KMS-11 (cell line): Measurements from ENCODE around the gene SLC27A4.
"Not testable (repeated sequence)": the region's sequence is repeated elsewhere in the genome, so short reads cannot be mapped to it uniquely, and the experiment has no call there.

ENCODE experiments used
- H2AFZ ChIP-seq: fragments of 200-600 bp; sonication (generic); 2 replicates; pipeline ENCODE4 v1.6.1; 2016; ENCODE audit warnings: antibody characterized with exemption, mixed run types, low read depth
- H3K27ac ChIP-seq: fragments of 200-600 bp; sonication (generic); 2 replicates; pipeline ENCODE4 v1.6.1; 2016; ENCODE audit warnings: mild to moderate bottlenecking, mixed run types
- H3K27me3 ChIP-seq: fragments of 200-600 bp; sonication (generic); 2 replicates; pipeline ENCODE4 v1.6.1; 2017; ENCODE audit warnings: mild to moderate bottlenecking, low read depth, mixed run types, moderate library complexity; ENCODE audit not compliant: insufficient read depth
- H3K36me3 ChIP-seq: fragments of 200-600 bp; sonication (generic); 2 replicates; pipeline ENCODE4 v1.6.1; 2017; ENCODE audit warnings: mild to moderate bottlenecking, mixed run types; ENCODE audit not compliant: insufficient read depth
- H3K4me1 ChIP-seq: fragments of 200-600 bp; sonication (generic); 2 replicates; pipeline ENCODE4 v1.6.1; 2016; ENCODE audit warnings: mild to moderate bottlenecking, low read depth, mixed run types; ENCODE audit not compliant: poor library complexity, severe bottlenecking
- H3K4me2 ChIP-seq: fragments of 200-600 bp; sonication (generic); 2 replicates; pipeline ENCODE4 v1.7.0; 2016; ENCODE audit warnings: mild to moderate bottlenecking, mixed run types
- H3K4me3 ChIP-seq: fragments of 200-600 bp; sonication (generic); IDR thresholded peaks from 2 replicates; pipeline ENCODE4 v1.6.1; 2017; ENCODE audit warnings: low read depth, low read length, mixed read lengths; ENCODE audit not compliant: insufficient read depth
- H3K79me2 ChIP-seq: fragments of 200-600 bp; sonication (generic); 2 replicates; pipeline ENCODE4 v1.6.1; 2016; ENCODE audit warnings: low read depth, mixed run types; ENCODE audit not compliant: insufficient read depth
- H3K9ac ChIP-seq: fragments of 200-600 bp; sonication (generic); 2 replicates; pipeline ENCODE4 v1.6.1; 2016; ENCODE audit warnings: mild to moderate bottlenecking, mixed run types
- H4K20me1 ChIP-seq: fragments of 200-600 bp; sonication (generic); 2 replicates; pipeline ENCODE4 v1.6.1; 2016; ENCODE audit warnings: mild to moderate bottlenecking, mixed run types; ENCODE audit not compliant: insufficient read depth
- CTCF ChIP-seq: fragments of 200-600 bp; sonication (generic); conservative IDR thresholded peaks from 2 replicates; pipeline ENCODE4 v1.6.1; 2017; ENCODE audit warnings: low read depth, mild to moderate bottlenecking, antibody characterized with exemption, low read length, moderate library complexity, mixed read lengths

SLC27A4 gene

GRCh38 chr9:128333451-128333869 lies 6.9 kb upstream of the SLC27A4 start:
- Histone ChIP-seq H3K27ac (no peak overlapping the region), H3K79me2 (no peaks in the 10 kb centered on the region), H3K4me1 (no peaks in the 10 kb centered on the region), H3K4me2 (no peak overlapping the region), H2AFZ (no peak overlapping the region), H3K27me3 (no peaks in the 10 kb centered on the region), H4K20me1 (no peaks in the 10 kb centered on the region), H3K9ac (no peak overlapping the region), H3K4me3 (no peak overlapping the region), H3K36me3 (no peaks in the 10 kb centered on the region)
- TF ChIP-seq CTCF: no peak

- Histone ChIP-seq H3K79me2 (no peaks in the 10 kb centered on the region), H3K4me3 (no peak overlapping the region), H3K36me3 (no peaks in the 10 kb centered on the region), H4K20me1 (no peaks in the 10 kb centered on the region), H3K4me1 (peaks cover 14% of the 10 kb centered on the region), H3K9ac (no peak overlapping the region), H2AFZ (no peak overlapping the region), H3K27ac (no peak overlapping the region), H3K4me2 (no peak overlapping the region), H3K27me3 (no peaks in the 10 kb centered on the region)
- TF ChIP-seq CTCF: no peak
Observed at GRCh38 chr9:128335161-128335560, 5.2 kb upstream of the SLC27A4 start.

GRCh38 chr9:128335914-128336313 lies 4.4 kb upstream of the SLC27A4 start:
- Histone ChIP-seq H3K4me3 (no peak overlapping the region), H3K36me3 (no peaks in the 10 kb centered on the region), H3K79me2 (no peaks in the 10 kb centered on the region), H3K4me2 (no peak overlapping the region), H2AFZ (no peak overlapping the region), H4K20me1 (no peaks in the 10 kb centered on the region), H3K4me1 (peaks cover 14% of the 10 kb centered on the region), H3K27ac (no peak overlapping the region), H3K9ac (no peak overlapping the region), H3K27me3 (no peaks in the 10 kb centered on the region)
- no peak for TF ChIP-seq CTCF

GRCh38 chr9:128337936-128338335 lies 2.4 kb upstream of the SLC27A4 start:
- no peaks in the 10 kb centered on the region for H3K27me3 ChIP-seq
- H3K79me2 ChIP-seq: no peaks in the 10 kb centered on the region
- TF ChIP-seq CTCF: no peak
- H3K36me3 ChIP-seq: no peaks in the 10 kb centered on the region
- H3K4me2 ChIP-seq: no peak overlapping the region
- no peak overlapping the region for H3K4me3 ChIP-seq
- no peaks in the 10 kb centered on the region for H4K20me1 ChIP-seq
- H3K9ac ChIP-seq: no peak overlapping the region
- H2AFZ ChIP-seq: no peak overlapping the region
- peaks cover 14% of the 10 kb centered on the region for H3K4me1 ChIP-seq
- H3K27ac ChIP-seq: no peak overlapping the region

GRCh38 chr9:128338852-128339614 lies 1.3 kb upstream of the SLC27A4 start:
- not testable (repeated sequence) for H3K4me3 ChIP-seq, H3K27me3 ChIP-seq, H3K36me3 ChIP-seq, H3K79me2 ChIP-seq, H4K20me1 ChIP-seq
- peaks cover 14% of the 10 kb centered on the region for H3K4me1 ChIP-seq
- H3K9ac ChIP-seq: 0 out of 2 replicates have a peak overlapping the region, but pooled peaks have one; percentile 59
- peak overlapping the region; percentile 42 for H3K4me2 ChIP-seq
- H2AFZ ChIP-seq: peak overlapping the region; percentile 85; the same call in 1 of the 2 replicates
- H3K27ac ChIP-seq: peak overlapping the region; percentile 64; the same call in 1 of the 2 replicates
